T-cell (primary cell): ENCODE results near the gene DRICH1. TPM values are rescaled to one million over a fixed set of nuclear protein-coding genes. Genes with fewer than 3 reads are reported as not detected.

Source experiments
- ATAC-seq, 4 experiments: fragments of 200-7000 bp in 3 of 4; fragments of 150-1000 bp in 1 of 4; cut with Tn5 transposase; replicated peaks in 1 of 4; 1 replicate in 3 of 4; 2 replicates in 1 of 4; pipeline ENCODE4 v1.10.0; 2021; ENCODE audit warnings: moderate library complexity in 3 of 4, mild to moderate bottlenecking in 2 of 4, moderate number of reproducible peaks in 1 of 4
- CTCF ChIA-PET, 2 donors: fragments of 300-600 bp; sonication (Branson Sonifier 250); formaldehyde crosslinking; loops; one replicate each; lab custom pipeline; 2022; ENCODE audit warnings: antibody characterized with exemption in 2 of 2; lab: Charles Lee
- POLR2A ChIA-PET, 2 donors: fragments of 300-600 bp; sonication (Branson Sonifier 250); formaldehyde crosslinking; loops; one replicate each; lab custom pipeline; 2022; ENCODE audit warnings: antibody characterized with exemption in 2 of 2; lab: Charles Lee
- DNase-seq, 35 experiments: peaks; one replicate each; pipeline versions ENCODE4 v3.0.0 to v3.0.0-alpha.2; 2013 to 2023
- H3K27ac ChIP-seq: one replicate; pipeline ENCODE4 v1.5.1; 2013; ENCODE audit warnings: low read length
- H3K27me3 ChIP-seq, 2 experiments: replicated peaks in 1 of 2; 1 replicate in 1 of 2; 2 replicates in 1 of 2; pipeline versions ENCODE4 v1.6.1 to v1.7.0; 2013; ENCODE audit warnings: low read length in 1 of 2, mixed read lengths in 1 of 2; ENCODE audit not compliant: control insufficient read depth in 2 of 2, insufficient read depth in 2 of 2; ENCODE audit errors: extremely low read depth in 1 of 2
- H3K36me3 ChIP-seq, 2 donors: 1 replicate in 1 of 2; 2 replicates in 1 of 2; pipeline versions ENCODE4 v1.6.1 to v1.7.0; 2013; ENCODE audit warnings: low read length in 1 of 2; ENCODE audit not compliant: control insufficient read depth in 2 of 2, insufficient read depth in 1 of 2; ENCODE audit errors: extremely low read depth in 1 of 2
- H3K4me1 ChIP-seq, 2 experiments: 1 replicate in 1 of 2; 2 replicates in 1 of 2; pipeline versions ENCODE4 v1.6.1 to v1.7.0; 2013; ENCODE audit warnings: low read length in 2 of 2, mixed read lengths in 1 of 2; ENCODE audit not compliant: insufficient read depth in 2 of 2, control insufficient read depth in 1 of 2; ENCODE audit errors: extremely low read depth in 1 of 2
- H3K4me3 ChIP-seq, 2 donors: 1 replicate in 1 of 2; 2 replicates in 1 of 2; pipeline versions ENCODE4 v1.5.1 to v1.7.0; 2013; ENCODE audit warnings: mild to moderate bottlenecking in 2 of 2, low read length in 1 of 2, moderate library complexity in 1 of 2; ENCODE audit not compliant: control insufficient read depth in 1 of 2; ENCODE audit errors: extremely low read depth in 1 of 2
- H3K9me3 ChIP-seq: 2 replicates; pipeline ENCODE4 v1.7.0; 2013
- H3K27ac Mint-ChIP-seq, 2 donors: one replicate each; pipeline ENCODE4 v1.8.0; 2020 to 2021; ENCODE audit warnings: mild to moderate bottlenecking in 2 of 2, mixed read lengths in 2 of 2
- H3K27me3 Mint-ChIP-seq, 2 donors: one replicate each; pipeline ENCODE4 v1.8.0; 2021 to 2022; ENCODE audit warnings: mixed read lengths in 2 of 2
- H3K36me3 Mint-ChIP-seq: one replicate; pipeline ENCODE4 v1.8.0; 2021; ENCODE audit warnings: mixed read lengths
- H3K4me1 Mint-ChIP-seq, 3 donors: one replicate each; pipeline ENCODE4 v1.8.0; 2020 to 2022; ENCODE audit warnings: mixed read lengths in 3 of 3, mild to moderate bottlenecking in 1 of 3
- H3K4me3 Mint-ChIP-seq, 3 donors: one replicate each; pipeline ENCODE4 v1.8.0; 2020 to 2022; ENCODE audit warnings: mild to moderate bottlenecking in 3 of 3, mixed read lengths in 3 of 3, moderate library complexity in 3 of 3
- H3K9me3 Mint-ChIP-seq, 3 donors: one replicate each; pipeline ENCODE4 v1.8.0; 2020 to 2022; ENCODE audit warnings: mixed read lengths in 3 of 3
- WGBS: methylation state at CpG from one replicate; pipeline ENCODE4 v1.1.5; 2013; ENCODE audit warnings: missing lambda C conversion rate; ENCODE audit not compliant: insufficient coverage; 5-methylcytosine and 5-hydroxymethylcytosine counted together
- total RNA-seq, 35 experiments: library from RNA in 6 of 35; stranded (reverse) in 6 of 35; fragments of 120-200 nt in 1 of 35; gene quantifications; one replicate each; pipeline versions ENCODE4 v1.2.1 to v1.2.4 and lab custom pipeline; 2013 to 2026

Gene DRICH1
- total RNA-seq, 5 donors from 2014 or later (not counting 1 experiment from before 2014, with no cell fraction given), result 0.26 to 2.7 (median 1.2) TPM

DNA sequence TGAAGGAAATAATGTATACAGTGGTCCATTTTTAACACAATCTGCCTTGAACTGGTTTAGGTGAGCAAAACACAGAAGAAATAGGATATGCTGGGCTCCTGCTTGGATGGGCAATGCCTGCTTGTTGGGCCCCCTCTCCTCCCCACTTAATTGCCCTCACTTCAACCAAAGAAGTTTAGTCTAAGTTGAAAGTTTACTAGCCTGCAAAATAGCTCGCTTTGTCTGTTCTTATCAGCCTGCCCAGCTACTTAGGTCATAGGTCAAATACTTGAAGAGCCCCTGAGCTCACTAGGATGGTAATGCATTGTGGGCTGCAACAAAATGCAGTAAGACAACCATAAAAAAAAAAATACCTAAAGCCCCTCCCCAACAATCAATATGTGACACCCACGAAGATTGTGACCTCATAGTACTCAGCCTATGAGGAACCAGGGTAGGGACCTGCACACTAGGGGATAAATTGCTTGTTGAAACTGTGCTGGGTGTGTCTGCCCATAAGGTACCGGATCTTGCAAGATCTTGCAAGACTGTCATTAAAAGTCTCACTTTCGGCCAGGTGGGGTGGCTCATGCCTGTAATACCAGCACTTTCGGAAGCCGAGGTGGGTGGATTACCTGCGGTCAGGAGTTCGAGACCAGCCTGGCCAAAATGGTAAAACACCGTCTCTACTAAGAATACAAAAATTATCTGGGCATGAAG lies 10.9 kb downstream of the DRICH1 start:
- CTCF ChIA-PET, result interaction anchor here in 1 of 2 donors (0.7 kb wide), 1 partner anchor 857 kb away, joined by 3 read pairs; no protein-coding TSS in a partner anchor
- Mint-ChIP-seq H3K36me3 (peaks cover 13% of the 10 kb centered on the region), H3K27me3 (no peaks in the 10 kb centered on the region), H3K4me1 (no peaks in the 10 kb centered on the region), H3K27ac (no peak overlapping the region), H3K9me3 (no peaks in the 10 kb centered on the region), H3K4me3 (no peak overlapping the region)
- Histone ChIP-seq H3K9me3 (no peaks in the 10 kb centered on the region), H3K4me3 (no peak overlapping the region), H3K4me1 (no peaks in the 10 kb centered on the region), H3K27ac (no peak overlapping the region), H3K27me3 (no peaks in the 10 kb centered on the region), H3K36me3 (no peaks in the 10 kb centered on the region)
- ATAC-seq, result no peak
- DNase-seq, result no peak
- 83% methylated on average over 4 of the region's 9 CpGs for WGBS
- POLR2A ChIA-PET, result no interaction called here

DNA sequence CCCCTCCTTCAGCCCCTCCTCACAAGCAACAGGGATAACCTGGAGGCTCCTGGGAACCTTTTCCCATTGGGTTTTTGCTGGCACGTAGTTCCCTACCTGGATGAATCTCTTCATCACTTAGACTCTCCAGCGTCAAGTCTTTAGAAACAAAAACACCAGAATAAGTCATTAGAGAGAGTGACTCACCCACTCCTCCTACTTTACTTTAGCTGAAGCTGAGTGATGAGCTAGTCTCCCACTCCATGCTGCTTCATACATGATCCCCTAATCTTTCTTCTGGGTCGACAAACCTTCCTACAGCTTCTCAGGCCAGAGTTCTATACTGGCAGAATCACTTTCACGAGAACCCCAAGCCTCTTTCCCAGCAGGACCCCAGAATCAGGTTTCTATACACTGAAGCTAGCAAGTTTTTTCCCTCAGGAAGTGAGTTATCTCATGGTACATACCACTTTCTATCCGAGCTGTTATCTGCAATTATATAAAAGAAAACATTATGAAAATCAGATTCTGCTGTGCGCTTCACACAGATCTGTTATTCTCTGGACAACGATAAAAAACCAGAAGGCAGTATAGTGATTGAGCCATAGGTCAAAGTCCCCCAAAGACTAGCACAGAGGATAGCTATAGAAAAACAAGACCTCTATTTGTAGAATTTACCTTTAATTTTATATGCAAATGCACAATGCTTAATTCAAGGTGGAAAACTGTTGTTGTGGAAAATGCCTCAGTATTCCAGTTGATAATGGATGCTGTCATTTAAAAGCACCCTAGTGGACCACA lies 18.7 kb downstream of the DRICH1 start:
- WGBS, result 75% methylated on average over 2 of the region's 7 CpGs
- peaks cover 0 to 2% (median 0%) of the 10 kb centered on the region in 3 donors for H3K4me1 Mint-ChIP-seq
- Histone ChIP-seq H3K36me3 (peaks cover 0 to 3% of the 10 kb centered on the region in 2 donors), H3K4me1 (no peaks in the 10 kb centered on the region), H3K27me3 (no peaks in the 10 kb centered on the region), H3K4me3 (no peak overlapping the region), H3K9me3 (no peaks in the 10 kb centered on the region), H3K27ac (no peak overlapping the region)
- no peak for ATAC-seq
- peaks cover 0 to 3% of the 10 kb centered on the region in 2 donors for H3K27me3 Mint-ChIP-seq
- ChIA-PET POLR2A (no interaction called here), CTCF (no interaction called here)
- H3K27ac Mint-ChIP-seq, result no peak overlapping the region
- no peaks in the 10 kb centered on the region for H3K9me3 Mint-ChIP-seq
- peaks cover 11% of the 10 kb centered on the region for H3K36me3 Mint-ChIP-seq
- no peak for DNase-seq
- H3K4me3 Mint-ChIP-seq, result no peak overlapping the region

DNA sequence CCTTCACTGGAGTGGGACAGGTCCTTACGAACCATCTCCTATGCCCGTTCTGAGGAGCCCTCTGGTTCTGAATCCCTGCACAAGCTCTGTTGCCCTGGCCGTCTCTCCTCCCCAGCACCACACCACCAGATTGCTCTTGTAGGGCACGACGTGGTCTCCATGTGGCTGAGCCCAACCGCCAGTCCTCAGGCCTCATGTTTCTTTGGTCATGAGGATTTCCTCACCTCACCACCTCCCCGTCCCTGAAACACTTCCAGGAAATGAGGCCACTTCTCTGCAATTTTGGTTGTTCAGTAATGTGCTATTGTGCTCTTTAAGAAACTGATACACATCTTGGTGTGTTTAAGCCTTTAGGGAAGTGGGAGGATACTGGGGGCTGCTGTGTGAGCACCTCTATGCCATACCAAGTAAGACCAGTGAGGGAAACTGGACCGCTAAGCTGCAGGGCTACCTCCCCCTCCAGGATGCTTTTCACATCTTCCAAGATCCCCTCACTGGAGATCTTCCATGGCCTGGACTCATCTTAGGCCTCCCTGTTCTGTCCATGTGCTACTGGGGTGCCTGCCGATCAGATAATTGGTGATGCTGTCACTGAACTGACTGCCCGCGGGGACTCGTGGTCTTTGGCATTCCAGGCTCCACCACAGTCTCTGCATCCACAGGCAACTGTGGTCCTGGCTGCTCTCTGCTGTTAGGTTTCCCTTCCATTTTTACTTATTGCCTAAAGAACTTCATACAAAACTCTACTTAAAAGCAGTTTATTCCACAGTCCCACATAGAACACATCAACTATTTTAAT lies 21.9 kb downstream of the DRICH1 start:
- no peak overlapping the region for H3K4me3 Mint-ChIP-seq
- no peak for DNase-seq
- 91% methylated on average over 9 of the region's 12 CpGs for WGBS
- POLR2A ChIA-PET, result interaction anchor here in 1 of 2 donors (0.6 kb wide), 1 partner anchor 160 kb away, joined by 8 read pairs; no protein-coding TSS in a partner anchor
- Histone ChIP-seq H3K27me3 (peaks cover 0 to 7% of the 10 kb centered on the region in 2 experiments), H3K4me3 (no peak overlapping the region), H3K27ac (no peak overlapping the region), H3K36me3 (peaks cover 0 to 3% of the 10 kb centered on the region in 2 donors), H3K4me1 (no peaks in the 10 kb centered on the region), H3K9me3 (no peaks in the 10 kb centered on the region)
- H3K36me3 Mint-ChIP-seq, result peaks cover 4% of the 10 kb centered on the region
- peaks cover 0 to 3% of the 10 kb centered on the region in 2 donors for H3K27me3 Mint-ChIP-seq
- no peak for ATAC-seq
- no peaks in the 10 kb centered on the region for H3K9me3 Mint-ChIP-seq
- CTCF ChIA-PET, result no interaction called here
- peaks cover 0 to 2% (median 0%) of the 10 kb centered on the region in 3 donors for H3K4me1 Mint-ChIP-seq
- no peak overlapping the region for H3K27ac Mint-ChIP-seq

DNA sequence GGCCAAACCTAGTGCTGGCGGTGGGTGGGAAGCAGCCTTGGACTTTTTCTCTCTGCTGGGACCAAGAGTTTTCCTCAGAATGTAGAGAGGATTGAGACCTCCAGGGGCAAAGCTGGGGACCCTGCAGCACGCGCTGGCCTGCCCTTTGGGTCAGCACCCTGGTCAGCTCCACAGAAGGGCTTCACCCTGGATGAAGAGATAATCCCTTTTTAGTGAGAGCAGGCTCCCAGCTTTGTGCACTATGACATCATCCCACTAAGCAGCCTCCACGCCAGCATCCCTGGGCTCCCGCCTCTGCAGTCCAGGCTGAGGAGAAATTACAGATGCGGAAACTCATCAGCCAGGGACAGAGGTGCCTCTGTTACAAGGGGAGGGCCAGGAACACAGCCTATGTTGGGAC lies 23.5 kb downstream of the DRICH1 start:
- Mint-ChIP-seq H3K9me3 (no peaks in the 10 kb centered on the region), H3K36me3 (peaks cover 4% of the 10 kb centered on the region), H3K4me3 (no peak overlapping the region), H3K4me1 (peaks cover 0 to 2% (median 0%) of the 10 kb centered on the region in 3 donors), H3K27ac (no peak overlapping the region), H3K27me3 (peaks cover 0 to 3% of the 10 kb centered on the region in 2 donors)
- H3K4me3 ChIP-seq, result no peak overlapping the region
- H3K27me3 ChIP-seq, result peaks cover 0 to 10% of the 10 kb centered on the region in 2 experiments
- POLR2A ChIA-PET, result no interaction called here
- H3K4me1 ChIP-seq, result no peaks in the 10 kb centered on the region
- ATAC-seq (no peak), DNase-seq (no peak)
- no peak overlapping the region for H3K27ac ChIP-seq
- CTCF ChIA-PET, result no interaction called here
- peaks cover 0 to 3% of the 10 kb centered on the region in 2 donors for H3K36me3 ChIP-seq
- no peaks in the 10 kb centered on the region for H3K9me3 ChIP-seq
- WGBS, result 100% methylated on average over 3 of the region's 6 CpGs

DNA sequence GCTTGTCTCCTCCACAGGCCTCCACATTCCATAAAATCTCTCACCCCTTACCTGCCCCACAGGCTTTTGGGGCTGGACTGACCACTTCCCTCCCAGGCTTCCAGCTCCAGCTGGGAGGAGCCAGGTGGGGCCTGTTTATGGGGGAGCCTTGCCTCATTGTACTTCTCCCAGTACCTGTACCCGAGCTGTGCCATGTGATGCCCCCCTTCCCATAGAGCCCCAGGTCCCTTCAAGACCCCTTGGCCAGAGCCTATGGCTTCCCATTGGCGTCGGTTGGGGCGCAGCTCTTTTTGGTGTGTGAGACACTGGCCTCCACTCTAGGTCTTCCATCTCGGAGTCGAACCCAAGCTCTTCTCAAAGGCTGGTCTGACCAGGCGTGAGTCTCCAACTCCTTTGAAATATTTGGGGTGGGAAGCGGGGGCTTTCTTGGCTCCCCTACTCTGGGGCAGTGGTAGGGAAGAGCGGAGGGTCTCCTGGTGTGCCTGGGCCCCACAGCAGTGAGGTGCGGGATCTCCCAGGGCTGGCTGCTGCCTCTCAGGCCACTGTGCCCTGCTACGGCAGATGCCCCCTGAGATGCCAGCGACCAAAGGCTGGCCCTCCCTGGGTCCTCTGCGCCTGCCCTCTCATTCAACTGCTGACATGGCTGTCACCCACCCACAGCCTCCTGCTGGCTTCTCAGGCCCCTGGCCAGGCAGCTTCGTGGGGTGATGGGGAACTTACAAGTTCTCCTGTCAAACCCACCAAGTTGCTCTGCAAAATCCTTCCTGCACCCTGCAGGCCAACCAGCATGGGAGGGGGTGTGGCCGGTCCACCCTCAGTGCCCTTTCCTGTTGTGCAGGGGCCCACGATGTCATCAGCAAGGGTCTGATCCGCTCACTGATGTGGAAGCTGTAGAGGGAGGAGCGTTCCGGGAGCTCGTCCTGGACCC lies 25.7 kb downstream of the DRICH1 start:
- Histone ChIP-seq H3K9me3 (no peaks in the 10 kb centered on the region), H3K4me1 (no peaks in the 10 kb centered on the region), H3K4me3 (no peak overlapping the region), H3K36me3 (peaks cover 0 to 3% of the 10 kb centered on the region in 2 donors), H3K27ac (no peak overlapping the region), H3K27me3 (peaks cover 0 to 15% of the 10 kb centered on the region in 2 experiments)
- Mint-ChIP-seq H3K27ac (no peak overlapping the region), H3K36me3 (peaks cover under 1% of the 10 kb centered on the region), H3K9me3 (no peaks in the 10 kb centered on the region), H3K4me1 (peaks cover 0 to 2% (median 0%) of the 10 kb centered on the region in 3 donors), H3K27me3 (peaks cover 0 to 3% of the 10 kb centered on the region in 2 donors), H3K4me3 (no peak overlapping the region)
- no peak for ATAC-seq
- POLR2A ChIA-PET, result no interaction called here
- 91% methylated on average over 15 of the region's 20 CpGs for whole genome bisulfite sequencing
- CTCF ChIA-PET, result no interaction called here
- DNase-seq, result no peak
